Measurements from ENCODE around the gene ALDH3B1. TPM values are rescaled to one million over a fixed set of nuclear protein-coding genes. Genes with fewer than 3 reads are reported as not detected.

ALDH3B1 gene
- total and polyA plus RNA-seq, 2 donors (not counting 3 experiments of a cell fraction or from before 2014, with no cell fraction given), result 0.13 to 1.0 TPM

- intact Hi-C loops (cut with micrococcal nuclease), result no loop called here
- CTCF ChIA-PET, result no interaction called here
Measured at GRCh38 chr11:67999704-68000103, 10.4 kb upstream of the ALDH3B1 start.

GRCh38 chr11:68002575-68002937, 7.6 kb upstream of the ALDH3B1 start:
- BruUV-seq (replicated peaks), result no TSS peak
- H3K36me3 ChIP-seq (ENCODE audit: control insufficient read depth in 2 of 2, extremely low read depth in 1 of 2, insufficient read depth in 2 of 2, low read length in 2 of 2), result no peaks in the 10 kb centered on the region
- dilution Hi-C loops (cut with MboI; ENCODE audit: extremely low pct_ligation_motif_present, low sequenced_read_pairs) (no loop called here), intact Hi-C loops (cut with micrococcal nuclease) (no loop called here)
- H3K4me3 ChIP-seq (replicated peaks in 1 of 3; ENCODE audit: insufficient read depth in 1 of 3, low read depth in 1 of 3, low read length in 3 of 3), result no peak overlapping the region
- no peaks in the 10 kb centered on the region for H3K27me3 ChIP-seq (ENCODE audit: control insufficient read depth in 2 of 2, insufficient read depth in 2 of 2, low read length in 2 of 2)
- CTCF ChIA-PET, result no interaction called here
- FAIRE-seq, result no peak
- no peak overlapping the region for H2AFZ ChIP-seq (ENCODE audit: low read depth, low read length)
- no peak overlapping the region for H3K9ac ChIP-seq (replicated peaks; ENCODE audit: extremely low read depth, insufficient read depth, low read length)
- no peak for DNase-seq (ENCODE audit: low read depth, low spot score)
- no peak overlapping the region for H3K4me2 ChIP-seq (ENCODE audit: insufficient read depth, low read length)
- TF ChIP-seq GATA2 (IDR thresholded peaks at IDR 0.05; ENCODE audit: insufficient read depth, insufficient read length, low read depth, low read length) (no peak), CTCF (IDR thresholded peaks at IDR 0.05; ENCODE audit: extremely low read depth in 1 of 2, insufficient read depth in 1 of 2, low read depth in 1 of 2, low read length in 2 of 2) (no peak), POLR2AphosphoS5 (IDR thresholded peaks at IDR 0.05; ENCODE audit: insufficient read depth, low read depth, low read length) (no peak), POLR2A (IDR thresholded peaks at IDR 0.05; ENCODE audit: low read depth, low read length) (no peak), EZH2 (IDR thresholded peaks at IDR 0.05; ENCODE audit: borderline replicate concordance, low read depth, low read length, severe bottlenecking) (no peak), MYC (IDR thresholded peaks at IDR 0.05; ENCODE audit: low read depth, low read length) (no peak), MAX (IDR thresholded peaks at IDR 0.05; ENCODE audit: insufficient read depth, insufficient read length) (no peak), JUN (IDR thresholded peaks at IDR 0.05; ENCODE audit: borderline replicate concordance, insufficient read depth, insufficient read length, low read depth) (no peak), FOS (IDR thresholded peaks at IDR 0.05; ENCODE audit: borderline replicate concordance, insufficient read depth, low read length) (no peak)
- H4K20me1 ChIP-seq (replicated peaks; ENCODE audit: control insufficient read depth, extremely low read depth, insufficient read depth, low read length), result no peaks in the 10 kb centered on the region
- H3K9me1 ChIP-seq (replicated peaks; ENCODE audit: control insufficient read depth, extremely low read depth, insufficient read depth, low read length), result no peaks in the 10 kb centered on the region
- peaks cover 3% of the 10 kb centered on the region for H3K4me1 ChIP-seq (ENCODE audit: control insufficient read depth, extremely low read depth, insufficient read depth, low read length)
- H3K27ac ChIP-seq (ENCODE audit: insufficient read depth, low read depth, low read length), result no peak overlapping the region
- no peaks in the 10 kb centered on the region for H3K79me2 ChIP-seq (ENCODE audit: control insufficient read depth, insufficient read depth, low read length)
- POLR2A ChIA-PET, result no interaction called here
- H3K9me3 ChIP-seq (replicated peaks; ENCODE audit: control insufficient read depth, insufficient read depth, low read length), result no peaks in the 10 kb centered on the region

More at GRCh38 chr11:67999704-68000103, 10.4 kb upstream of the ALDH3B1 start:
- Histone ChIP-seq H3K9me1 (replicated peaks; ENCODE audit: control insufficient read depth, extremely low read depth, insufficient read depth, low read length) (no peaks in the 10 kb centered on the region), H3K36me3 (ENCODE audit: control insufficient read depth in 2 of 2, extremely low read depth in 1 of 2, insufficient read depth in 2 of 2, low read length in 2 of 2) (no peaks in the 10 kb centered on the region), H3K4me1 (ENCODE audit: control insufficient read depth, extremely low read depth, insufficient read depth, low read length) (peaks cover 3% of the 10 kb centered on the region), H3K79me2 (ENCODE audit: control insufficient read depth, insufficient read depth, low read length) (no peaks in the 10 kb centered on the region), H3K27me3 (ENCODE audit: control insufficient read depth in 2 of 2, insufficient read depth in 2 of 2, low read length in 2 of 2) (no peaks in the 10 kb centered on the region), H3K27ac (ENCODE audit: insufficient read depth, low read depth, low read length) (no peak overlapping the region), H3K9me3 (replicated peaks; ENCODE audit: control insufficient read depth, insufficient read depth, low read length) (no peaks in the 10 kb centered on the region), H2AFZ (ENCODE audit: low read depth, low read length) (no peak overlapping the region), H3K4me3 (replicated peaks in 1 of 3; ENCODE audit: insufficient read depth in 1 of 3, low read depth in 1 of 3, low read length in 3 of 3) (no peak overlapping the region), H3K9ac (replicated peaks; ENCODE audit: extremely low read depth, insufficient read depth, low read length) (no peak overlapping the region), H3K4me2 (ENCODE audit: insufficient read depth, low read length) (no peak overlapping the region), H4K20me1 (replicated peaks; ENCODE audit: control insufficient read depth, extremely low read depth, insufficient read depth, low read length) (no peaks in the 10 kb centered on the region)
- DNase-seq (ENCODE audit: low read depth, low spot score) (no peak), FAIRE-seq (no peak)
- no TSS peak for BruUV-seq (replicated peaks)
- dilution Hi-C loops (cut with MboI; ENCODE audit: extremely low pct_ligation_motif_present, low sequenced_read_pairs), result no loop called here
- POLR2A ChIA-PET, result no interaction called here
- no peak for TF ChIP-seq EZH2 (IDR thresholded peaks at IDR 0.05; ENCODE audit: borderline replicate concordance, low read depth, low read length, severe bottlenecking)
- no peak for TF ChIP-seq MAX (IDR thresholded peaks at IDR 0.05; ENCODE audit: insufficient read depth, insufficient read length)
- TF ChIP-seq JUN (IDR thresholded peaks at IDR 0.05; ENCODE audit: borderline replicate concordance, insufficient read depth, insufficient read length, low read depth), result no peak

Measured in endothelial cell of umbilical vein (primary cell).